HEK293 (cell line): ENCODE results near the gene DBNL.

Experiments used
- CTCF ChIA-PET: fragments of 350-600 bp; formaldehyde crosslinking; extraction: SDS; loops from one replicate; lab custom pipeline; 2021; ENCODE audit warnings: antibody characterized with exemption; lab: Yijun Ruan, JAX
- POLR2A ChIA-PET: fragments of 300-600 bp; formaldehyde crosslinking; extraction: SDS; loops from one replicate; lab custom pipeline; 2020; ENCODE audit warnings: antibody characterized with exemption, inconsistent platforms; lab: Yijun Ruan, JAX
- H3K27ac ChIP-seq: fragments of 200-500 bp; sonication (Bioruptor generic); 2 replicates; pipeline ENCODE4 v1.5.1; 2014; ENCODE audit warnings: low read depth, low read length, control low read depth, inconsistent platforms; ENCODE audit errors: extremely low read depth
- H3K36me3 ChIP-seq, 2 experiments: fragments of 200-500 bp in 1 of 2; sonication (Bioruptor generic) in 1 of 2; 1 replicate in 1 of 2; 2 replicates in 1 of 2; pipeline ENCODE4 v1.5.1; 2014 to 2017; ENCODE audit warnings: inconsistent platforms in 2 of 2, low read length in 2 of 2; ENCODE audit not compliant: control insufficient read depth in 2 of 2, insufficient read depth in 1 of 2
- H3K4me1 ChIP-seq: fragments of 200-500 bp; sonication (Bioruptor generic); 2 replicates; pipeline ENCODE4 v1.5.1; 2014; ENCODE audit warnings: mild to moderate bottlenecking, low read length, inconsistent platforms; ENCODE audit not compliant: control insufficient read depth, insufficient read depth
- H3K4me3 ChIP-seq: 2 replicates; pipeline ENCODE4 v1.5.1; 2011; ENCODE audit warnings: low read depth, mild to moderate bottlenecking, control low read depth, low read length, moderate library complexity
- H3K9me3 ChIP-seq: fragments of 200-500 bp; sonication (Bioruptor generic); 2 replicates; pipeline ENCODE4 v1.5.1; 2014; ENCODE audit warnings: low read depth, low read length, inconsistent platforms; ENCODE audit not compliant: control insufficient read depth, insufficient read depth
- GLI4 ChIP-seq: fragments of 450-650 bp; formaldehyde crosslinking; IDR thresholded peaks from 2 replicates; pipeline ENCODE4 v1.5.1; 2016; ENCODE audit warnings: missing biosample characterization, missing genetic modification characterization
- HOXA7 ChIP-seq: sonication (generic); formaldehyde crosslinking; IDR thresholded peaks from 2 replicates; pipeline ENCODE4 v1.8.1; 2022; ENCODE audit warnings: missing genetic modification reagents, borderline replicate concordance
- REST ChIP-seq: fragments of 450-650 bp; formaldehyde crosslinking; IDR thresholded peaks from 2 replicates; pipeline ENCODE4 v1.5.1; 2016; ENCODE audit warnings: missing biosample characterization, missing genetic modification characterization
- TCF7L2 ChIP-seq: IDR thresholded peaks from 2 replicates; pipeline ENCODE4 v1.6.1; 2011; ENCODE audit warnings: low read depth, mild to moderate bottlenecking, inconsistent platforms, low read length, moderate library complexity, borderline replicate concordance
- ZFP37 ChIP-seq: fragments of 450-650 bp; formaldehyde crosslinking; IDR thresholded peaks from 2 replicates; pipeline ENCODE4 v1.5.1; 2016; ENCODE audit warnings: missing biosample characterization, missing genetic modification characterization
- ZNF266 ChIP-seq: fragments of 450-650 bp; formaldehyde crosslinking; IDR thresholded peaks from 2 replicates; pipeline ENCODE4 v1.5.1; 2016; ENCODE audit warnings: missing biosample characterization, missing genetic modification characterization, low read depth
- ZNF350 ChIP-seq: fragments of 450-650 bp; formaldehyde crosslinking; IDR thresholded peaks from 2 replicates; pipeline ENCODE4 v1.5.0; 2017; ENCODE audit warnings: missing biosample characterization, mild to moderate bottlenecking, missing genetic modification characterization
- ZNF530 ChIP-seq: fragments of 450-650 bp; formaldehyde crosslinking; IDR thresholded peaks from 2 replicates; pipeline ENCODE4 v1.5.1; 2016; ENCODE audit warnings: low read depth, missing biosample characterization, missing genetic modification characterization
- ZNF548 ChIP-seq: fragments of 450-650 bp; formaldehyde crosslinking; IDR thresholded peaks from 2 replicates; pipeline ENCODE4 v1.5.1; 2016; ENCODE audit warnings: missing biosample characterization, missing genetic modification characterization
- ZNF626 ChIP-seq: fragments of 450-650 bp; sonication (Bioruptor Pico); formaldehyde crosslinking; IDR thresholded peaks from 2 replicates; pipeline ENCODE4 v1.5.1; 2018; ENCODE audit warnings: missing biosample characterization, missing genetic modification characterization, inconsistent platforms
- ZNF654 ChIP-seq: fragments of 450-650 bp; formaldehyde crosslinking; IDR thresholded peaks from 2 replicates; pipeline ENCODE4 v1.5.1; 2016; ENCODE audit warnings: low read depth, missing biosample characterization, missing genetic modification characterization
- ZNF658 ChIP-seq: fragments of 450-650 bp; formaldehyde crosslinking; IDR thresholded peaks from 2 replicates; pipeline ENCODE4; 2016; ENCODE audit warnings: missing biosample characterization, missing genetic modification characterization
- ZNF792 ChIP-seq: fragments of 450-650 bp; formaldehyde crosslinking; IDR thresholded peaks from 2 replicates; pipeline ENCODE4 v1.5.1; 2016; ENCODE audit warnings: missing biosample characterization, missing genetic modification characterization
- ZXDB ChIP-seq: fragments of 450-650 bp; formaldehyde crosslinking; IDR thresholded peaks from 2 replicates; pipeline ENCODE4 v1.5.1; 2016; ENCODE audit warnings: missing biosample characterization, missing genetic modification characterization

The DBNL gene

DNA sequence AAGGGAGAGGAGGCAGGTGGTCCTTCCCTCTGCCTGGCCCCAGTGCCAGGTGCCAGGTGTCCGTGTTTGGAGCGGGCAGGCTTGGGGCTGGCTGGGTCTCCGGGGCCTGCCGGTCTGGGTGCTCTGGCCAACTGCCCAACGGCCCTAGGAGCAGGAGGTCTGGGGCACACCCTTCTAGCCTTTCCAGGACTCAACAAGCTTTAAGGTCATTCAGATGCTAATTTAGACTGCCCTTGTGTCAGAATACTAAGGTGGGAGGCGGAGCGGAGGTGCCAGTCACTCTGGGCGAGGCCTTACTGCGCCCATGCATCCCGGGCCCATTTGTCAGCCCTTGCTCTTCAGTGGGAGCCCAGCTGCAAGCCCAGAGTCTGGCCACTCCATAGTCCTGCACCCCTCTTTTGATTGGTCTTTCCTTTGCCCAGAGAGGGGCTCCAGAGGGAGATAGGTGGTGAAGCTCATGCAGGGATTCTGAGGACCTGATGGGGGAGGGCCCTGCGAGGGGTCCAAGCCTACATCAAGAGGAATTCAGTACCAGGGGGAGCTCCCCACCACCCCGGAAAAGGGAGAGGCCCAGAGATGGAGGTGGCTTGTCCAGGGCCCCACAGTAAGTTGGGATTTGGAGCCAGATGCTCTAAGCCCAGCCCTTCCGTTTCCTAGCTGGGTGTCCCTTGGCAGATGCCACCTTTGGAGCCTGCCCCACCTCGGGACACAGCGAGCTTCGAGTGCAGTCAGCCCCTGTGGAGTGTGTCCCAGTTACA is 19.6 kb downstream of the DBNL start:
- H3K9me3 ChIP-seq = no peaks in the 10 kb centered on the region
- no peak overlapping the region for H3K27ac ChIP-seq
- no peak overlapping the region for H3K4me3 ChIP-seq
- H3K36me3 ChIP-seq = peaks cover 0 to 38% of the 10 kb centered on the region in 2 experiments; a peak in 1 of 3 replicates
- peak; percentile 68; the same call in 1 of the 2 replicates for TF ChIP-seq REST (tag by site-specific recombination)
- no peak for TF ChIP-seq ZNF654 (tag by site-specific recombination)
- ChIA-PET POLR2A (interaction anchor here (1.3 to 2.1 kb wide), 6 partner anchors 8 to 136 kb away, joined by 3 to 16 read pairs (median 6); partner anchors contain the start of genes DBNL and YKT6), CTCF (interaction anchor here (0.6 kb wide), 1 partner anchor 408 kb away, joined by 3 read pairs; no protein-coding TSS in a partner anchor)
- H3K4me1 ChIP-seq = no peaks in the 10 kb centered on the region

DNA sequence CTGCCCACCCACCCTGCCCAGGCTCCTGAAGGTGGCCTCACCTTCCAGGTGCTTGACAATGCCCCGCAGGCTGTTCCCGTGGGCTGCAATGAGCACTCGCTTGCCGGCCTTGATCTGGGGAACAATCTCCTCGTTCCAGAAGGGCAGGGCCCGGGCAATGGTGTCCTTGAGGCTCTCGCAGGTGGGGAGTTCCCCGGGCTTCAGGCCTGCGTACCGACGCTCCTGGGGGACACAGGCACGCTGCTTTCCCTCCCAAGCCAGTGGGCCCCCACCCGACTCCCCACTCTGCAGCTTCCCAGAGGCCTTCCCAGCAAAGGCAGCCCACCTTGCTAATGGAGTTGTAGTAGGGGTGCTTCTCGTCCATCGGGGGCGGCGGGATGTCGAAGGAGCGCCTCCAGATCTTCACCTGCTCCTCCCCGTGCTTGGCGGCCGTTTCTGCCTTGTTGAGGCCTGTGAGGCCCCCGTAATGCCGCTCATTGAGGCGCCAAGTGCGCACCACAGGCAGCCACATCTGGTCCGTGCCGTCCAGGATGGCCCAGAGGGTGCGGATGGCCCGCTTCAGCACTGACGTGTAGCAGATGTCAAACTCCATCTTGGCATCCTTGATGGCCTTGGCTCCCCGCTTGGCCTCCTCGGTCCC is 20.4 kb downstream of the DBNL start:
- TF ChIP-seq TCF7L2 = no peak
- CTCF ChIA-PET = interaction anchor here (0.5 kb wide), 1 partner anchor 110 kb away, joined by 3 read pairs; no protein-coding TSS in a partner anchor
- Histone ChIP-seq H3K27ac (no peak overlapping the region), H3K4me1 (no peaks in the 10 kb centered on the region), H3K9me3 (no peaks in the 10 kb centered on the region), H3K36me3 (peaks cover 0 to 30% of the 10 kb centered on the region in 2 experiments; a peak in 1 of 3 replicates), H3K4me3 (no peak overlapping the region)
- POLR2A ChIA-PET = interaction anchor here (1.1 to 2.1 kb wide), 6 partner anchors 7 to 136 kb away, joined by 4 to 16 read pairs (median 6); partner anchors contain the start of genes DBNL and YKT6

GRCh38 chr7:44065431-44066110 is 21.1 kb downstream of the DBNL start, which contains the start of gene PGAM2:
Gene PGAM2 (minus strand): TSS chr7:44065567. CDS start chr7:44065529, 38 bp downstream.
- ChIA-PET CTCF (interaction anchor here (0.6 to 3.3 kb wide), 2 partner anchors 18 to 131 kb away, joined by 4 to 14 read pairs; no protein-coding TSS in a partner anchor), POLR2A (interaction anchor here (0.6 to 2.1 kb wide), 5 partner anchors 16 to 135 kb away, joined by 3 to 16 read pairs (median 5); partner anchors contain the start of genes DBNL and YKT6)
- Histone ChIP-seq H3K4me3 (no peak within 1 kb of the TSS), H3K4me1 (no peaks in the 10 kb centered on the region), H3K9me3 (no peaks in the 10 kb centered on the region), H3K27ac (no peak within 1 kb of the TSS), H3K36me3 (peaks cover 0 to 23% of the 10 kb centered on the region in 2 experiments; a peak in 1 of 3 replicates)
- TF ChIP-seq ZNF792 (tag by site-specific recombination) = no peak
- no peak for TF ChIP-seq ZFP37 (tag by site-specific recombination)
- no peak for TF ChIP-seq GLI4 (tag by site-specific recombination)
- TF ChIP-seq ZXDB (tag by site-specific recombination) = no peak
- TF ChIP-seq ZNF548 (tag by site-specific recombination) = no peak
- TF ChIP-seq ZNF266 (tag by site-specific recombination) = no peak
- TF ChIP-seq HOXA7 (CRISPR knock-in tag) = no peak
- no peak for TF ChIP-seq ZNF350
- no peak for TF ChIP-seq ZNF626 (tag by site-specific recombination)
- no peak for TF ChIP-seq ZNF530 (tag by site-specific recombination)
- no peak for TF ChIP-seq ZNF658 (tag by site-specific recombination)
- no peak for TF ChIP-seq REST (tag by site-specific recombination)
